CD4-positive, alpha-beta T cell treated with Interleukin-4 for 1 hour (primary cell): Measurements from ENCODE around the gene PCDHGA7.
"Not testable (repeated sequence)": the region's sequence is repeated elsewhere in the genome, so short reads cannot be mapped to it uniquely, and the experiment has no call there.

ENCODE experiments used
- DNase-seq, 2 donors: peaks; one replicate each; pipeline ENCODE4 v3.0.0-alpha.2; 2020 to 2022

The PCDHGA7 gene

GRCh38 chr5:141430332-141431113 is 48.0 kb downstream of the PCDHGA7 start, which contains the start of gene PCDHGA12:
Gene PCDHGA12 (plus strand): TSS chr5:141430507. CDS start chr5:141430760, 253 bp downstream.
- DNase-seq: peak; percentile 27 to 42

GRCh38 chr5:141431286-141431685 is 48.7 kb downstream of the PCDHGA7 start:
- no peak for DNase-seq

- not testable (repeated sequence) for DNase-seq
Measured at GRCh38 chr5:141432308-141432707, 49.8 kb downstream of the PCDHGA7 start.

GRCh38 chr5:141432726-141433125 is 50.2 kb downstream of the PCDHGA7 start:
- DNase-seq: not testable (repeated sequence)

GRCh38 chr5:141434006-141434405 is 51.5 kb downstream of the PCDHGA7 start:
- DNase-seq: no peak
